SU-DHL-6 (cell line): ENCODE data around the gene KRTAP10-12.
"Not testable (repeated sequence)": the region's sequence is repeated elsewhere in the genome, so short reads cannot be mapped to it uniquely, and the experiment has no call there.

ENCODE experiments used
- EZH2phosphoT487 ChIP-seq: fragments of 200-600 bp; sonication (generic), shearing (Covaris generic); conservative IDR thresholded peaks from 2 replicates; pipeline ENCODE4 v1.6.1; 2018; ENCODE audit warnings: mild to moderate bottlenecking, antibody characterized with exemption, low read length, moderate library complexity, mixed read lengths
- TF ChIP-seq, protein P1 (sequence below): fragments of 200-600 bp; sonication (generic); IDR thresholded peaks from one replicate; pipeline ENCODE4 v1.5.1; 2017; ENCODE audit warnings: antibody characterized with exemption, mild to moderate bottlenecking, low read length, moderate library complexity; ENCODE audit not compliant: insufficient read depth, poor library complexity, severe bottlenecking

DNA sequence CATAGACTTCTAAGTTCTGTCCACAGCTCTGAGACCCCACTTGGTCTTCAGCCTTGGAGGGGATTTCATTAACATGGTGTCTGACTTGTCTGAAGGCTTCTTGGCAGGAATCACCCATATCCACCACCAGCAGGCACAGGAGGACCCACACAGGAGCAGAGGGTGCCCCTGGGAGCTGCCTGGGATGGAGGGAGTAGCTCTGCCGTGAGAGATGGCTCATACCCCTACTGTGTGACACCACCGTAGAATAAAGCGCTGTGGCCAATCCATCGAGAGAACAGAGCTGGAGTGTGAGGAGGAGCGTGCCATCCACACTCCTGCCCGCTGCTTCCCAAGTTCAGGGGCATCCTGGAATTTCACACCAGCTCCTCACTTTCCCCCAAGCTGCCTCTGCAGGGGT, 11.9 kb upstream of the KRTAP10-12 start:
- TF ChIP-seq, protein P1, sequence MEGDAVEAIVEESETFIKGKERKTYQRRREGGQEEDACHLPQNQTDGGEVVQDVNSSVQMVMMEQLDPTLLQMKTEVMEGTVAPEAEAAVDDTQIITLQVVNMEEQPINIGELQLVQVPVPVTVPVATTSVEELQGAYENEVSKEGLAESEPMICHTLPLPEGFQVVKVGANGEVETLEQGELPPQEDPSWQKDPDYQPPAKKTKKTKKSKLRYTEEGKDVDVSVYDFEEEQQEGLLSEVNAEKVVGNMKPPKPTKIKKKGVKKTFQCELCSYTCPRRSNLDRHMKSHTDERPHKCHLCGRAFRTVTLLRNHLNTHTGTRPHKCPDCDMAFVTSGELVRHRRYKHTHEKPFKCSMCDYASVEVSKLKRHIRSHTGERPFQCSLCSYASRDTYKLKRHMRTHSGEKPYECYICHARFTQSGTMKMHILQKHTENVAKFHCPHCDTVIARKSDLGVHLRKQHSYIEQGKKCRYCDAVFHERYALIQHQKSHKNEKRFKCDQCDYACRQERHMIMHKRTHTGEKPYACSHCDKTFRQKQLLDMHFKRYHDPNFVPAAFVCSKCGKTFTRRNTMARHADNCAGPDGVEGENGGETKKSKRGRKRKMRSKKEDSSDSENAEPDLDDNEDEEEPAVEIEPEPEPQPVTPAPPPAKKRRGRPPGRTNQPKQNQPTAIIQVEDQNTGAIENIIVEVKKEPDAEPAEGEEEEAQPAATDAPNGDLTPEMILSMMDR: not testable (repeated sequence)
- not testable (repeated sequence) for TF ChIP-seq EZH2phosphoT487
